Epithelial cell of esophagus (primary cell): ENCODE measurements around the gene KIF18A.

Experiments
- DNase-seq: peaks from one replicate; pipeline ENCODE4 v3.0.0; 2010; ENCODE audit warnings: low read depth
- H3K4me3 ChIP-seq: 2 replicates; pipeline ENCODE4 v1.5.1; 2011; ENCODE audit warnings: mild to moderate bottlenecking, low read length, control low read depth
- CTCF ChIP-seq: IDR thresholded peaks from 2 replicates; pipeline ENCODE4 v1.5.1; 2011; ENCODE audit warnings: low read depth, mild to moderate bottlenecking, low read length, control low read depth, inconsistent platforms; ENCODE audit not compliant: insufficient read depth; ENCODE audit errors: missing control alignments

Gene KIF18A

GRCh38 chr11:28123151-28123581 is 15.2 kb upstream of the KIF18A start:
- peak; percentile 17 for DNase-seq
- no peak for TF ChIP-seq CTCF
- H3K4me3 ChIP-seq: no peak overlapping the region

GRCh38 chr11:28117712-28118111 is 9.8 kb upstream of the KIF18A start:
- H3K4me3 ChIP-seq: no peak overlapping the region
- DNase-seq: no peak
- TF ChIP-seq CTCF: no peak

- no peak for DNase-seq
- no peak for TF ChIP-seq CTCF
- H3K4me3 ChIP-seq: no peak overlapping the region
Measured at GRCh38 chr11:28114731-28115130, 6.8 kb upstream of the KIF18A start.

- no peak overlapping the region for H3K4me3 ChIP-seq
- no peak for TF ChIP-seq CTCF
- no peak for DNase-seq
Measured at GRCh38 chr11:28114116-28114515, 6.2 kb upstream of the KIF18A start.

DNA sequence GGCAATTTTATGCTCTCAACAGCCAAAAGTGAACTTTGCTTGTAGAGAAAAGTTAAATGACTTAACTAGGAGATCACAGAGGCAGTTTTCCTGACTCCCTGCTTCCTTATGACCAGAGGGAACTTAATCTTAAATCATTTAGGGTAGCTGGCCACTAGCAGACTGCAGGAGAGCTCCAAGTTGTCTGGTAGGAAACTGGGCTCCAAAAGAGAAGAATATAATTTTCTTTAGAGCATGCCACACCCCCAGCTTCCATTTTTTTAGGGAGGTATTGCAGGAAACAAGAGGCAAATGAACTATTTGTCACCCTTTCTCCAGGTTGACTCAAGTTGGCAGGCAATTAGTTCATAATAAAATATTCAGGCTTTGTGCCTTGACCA is 2.9 kb upstream of the KIF18A start:
- peak overlapping the region; percentile 62 for H3K4me3 ChIP-seq
- TF ChIP-seq CTCF: no peak
- peak; percentile 27 for DNase-seq

- DNase-seq: peak; percentile 81
- H3K4me3 ChIP-seq: peak overlapping the region; percentile 62
- TF ChIP-seq CTCF: no peak
Measured at GRCh38 chr11:28110108-28110820, 2.3 kb upstream of the KIF18A start.

DNA sequence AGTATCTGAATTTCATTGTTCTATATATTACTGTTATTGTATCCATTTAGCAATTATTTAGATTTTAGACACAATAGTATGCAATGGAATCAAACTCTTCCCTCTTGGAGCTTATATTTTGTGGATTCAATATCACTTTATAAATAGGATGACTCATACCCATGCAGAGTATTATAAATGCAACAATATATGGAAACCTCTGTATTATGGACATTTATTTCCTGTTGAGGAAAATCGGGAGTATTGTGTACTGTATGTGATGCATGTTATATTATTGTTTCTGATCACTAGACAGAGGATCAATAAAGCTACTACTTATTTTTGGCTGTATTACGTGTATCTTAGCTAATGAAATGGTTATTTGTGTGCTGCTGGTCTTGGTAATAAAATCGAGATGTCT is 1.0 kb upstream of the KIF18A start:
- H3K4me3 ChIP-seq: peak overlapping the region; percentile 51
- TF ChIP-seq CTCF: no peak
- DNase-seq: no peak
